ENCODE results near the gene KANK3.
A peak's percentile ranks its signal among the peaks of the same experiment; 100 is the strongest.
"Not testable (repeated sequence)": the region's sequence is repeated elsewhere in the genome, so short reads cannot be mapped to it uniquely, and the experiment has no call there.

KANK3 gene

GRCh38 chr19:8377598-8377997 is 34.5 kb upstream of the KANK3 start:
- no peak overlapping the region for H3K27ac ChIP-seq
- H3K36me3 ChIP-seq = peaks cover 0 to 37% (median 22%) of the 10 kb centered on the region in 3 donors
- H3K4me3 ChIP-seq = no peak overlapping the region
- intact Hi-C loops (cut with DNase I; ENCODE audit: low total_unique reads) = no loop called here
- no peak for TF ChIP-seq CTCF (IDR thresholded peaks at IDR 0.05)
- H3K4me1 ChIP-seq = peaks cover 0 to 9% (median 0%) of the 10 kb centered on the region in 4 donors
- no peak for DNase-seq
- no peaks in the 10 kb centered on the region for H3K27me3 ChIP-seq
- no peaks in the 10 kb centered on the region for H3K9me3 ChIP-seq

GRCh38 chr19:8376373-8376974 is 33.4 kb upstream of the KANK3 start:
- H3K27ac ChIP-seq; H3K4me1 ChIP-seq; DNase-seq; intact Hi-C loops (cut with DNase I; ENCODE audit: low total_unique reads); H3K27me3 ChIP-seq; H3K4me3 ChIP-seq; H3K9me3 ChIP-seq: not testable (repeated sequence)
- peaks cover 0 to 46% (median 26%) of the 10 kb centered on the region in 3 donors for H3K36me3 ChIP-seq

GRCh38 chr19:8375766-8376165 is 32.7 kb upstream of the KANK3 start:
- intact Hi-C loops (cut with DNase I; ENCODE audit: low total_unique reads); H3K4me1 ChIP-seq; DNase-seq; H3K9me3 ChIP-seq; H3K27ac ChIP-seq; H3K27me3 ChIP-seq; H3K4me3 ChIP-seq: not testable (repeated sequence)
- peaks cover 0 to 53% (median 34%) of the 10 kb centered on the region in 3 donors for H3K36me3 ChIP-seq

GRCh38 chr19:8373867-8374813 is 31.1 kb upstream of the KANK3 start:
- peak in 1 of 2 donors; percentile 54 for DNase-seq
- Histone ChIP-seq H3K27me3 (no peaks in the 10 kb centered on the region), H3K27ac (no peak overlapping the region), H3K4me1 (peaks cover 0 to 9% (median 2%) of the 10 kb centered on the region in 4 donors), H3K36me3 (peaks cover 0 to 46% (median 29%) of the 10 kb centered on the region in 3 donors), H3K4me3 (no peak overlapping the region), H3K9me3 (no peaks in the 10 kb centered on the region)
- TF ChIP-seq CTCF (IDR thresholded peaks at IDR 0.05) = no peak
- intact Hi-C loops (cut with DNase I; ENCODE audit: low total_unique reads) = no loop called here

- no peak overlapping the region for H3K4me3 ChIP-seq
- peaks cover 0 to 42% (median 29%) of the 10 kb centered on the region in 3 donors for H3K36me3 ChIP-seq
- no peak for DNase-seq
- TF ChIP-seq CTCF (IDR thresholded peaks at IDR 0.05) = no peak
- H3K9me3 ChIP-seq = no peaks in the 10 kb centered on the region
- H3K27ac ChIP-seq = no peak overlapping the region
- intact Hi-C loops (cut with DNase I; ENCODE audit: low total_unique reads) = no loop called here
- peaks cover 0 to 30% (median 22%) of the 10 kb centered on the region in 4 donors for H3K4me1 ChIP-seq
- H3K27me3 ChIP-seq = no peaks in the 10 kb centered on the region
Measured at GRCh38 chr19:8371011-8371804, 28.1 kb upstream of the KANK3 start.

GRCh38 chr19:8370176-8371010 is 27.3 kb upstream of the KANK3 start:
- TF ChIP-seq CTCF (IDR thresholded peaks at IDR 0.05) = no peak
- H3K4me3 ChIP-seq = no peak overlapping the region
- intact Hi-C loops (cut with DNase I; ENCODE audit: low total_unique reads) = no loop called here
- no peak for DNase-seq
- H3K36me3 ChIP-seq = peaks cover 0 to 35% (median 29%) of the 10 kb centered on the region in 3 donors
- peaks cover 0 to 34% (median 23%) of the 10 kb centered on the region in 4 donors for H3K4me1 ChIP-seq
- no peaks in the 10 kb centered on the region for H3K9me3 ChIP-seq
- H3K27me3 ChIP-seq = no peaks in the 10 kb centered on the region
- H3K27ac ChIP-seq = no peak overlapping the region

Measured in tibial artery (tissue), 4 donors.